Measurements from ENCODE around the gene C14orf180. TPM values are rescaled to one million over a fixed set of nuclear protein-coding genes. Genes with fewer than 3 reads are reported as not detected.
"Not testable (repeated sequence)": the region's sequence is repeated elsewhere in the genome, so short reads cannot be mapped to it uniquely, and the experiment has no call there.

C14orf180 gene
- total RNA-seq, 6 experiments from 2014 or later: not detected

GRCh38 chr14:104577426-104577825 is 2.1 kb upstream of the C14orf180 start:
- H3K4me1 Mint-ChIP-seq (ENCODE audit: low read depth): no peaks in the 10 kb centered on the region
- H3K9me3 Mint-ChIP-seq: no peaks in the 10 kb centered on the region
- peaks cover 34% of the 10 kb centered on the region for H3K27me3 Mint-ChIP-seq (ENCODE audit: insufficient read depth)
- H3K27ac Mint-ChIP-seq: no peak overlapping the region
- DNase-seq: no peak
- TF ChIP-seq CTCF (IDR thresholded peaks at IDR 0.05): no peak
- no peak overlapping the region for H3K4me3 Mint-ChIP-seq
- H3K36me3 Mint-ChIP-seq (ENCODE audit: low read depth): no peaks in the 10 kb centered on the region

GRCh38 chr14:104577847-104578301 is 1.7 kb upstream of the C14orf180 start:
- Mint-ChIP-seq H3K27ac (no peak overlapping the region), H3K27me3 (ENCODE audit: insufficient read depth) (peaks cover 32% of the 10 kb centered on the region), H3K36me3 (ENCODE audit: low read depth) (no peaks in the 10 kb centered on the region), H3K4me3 (no peak overlapping the region), H3K9me3 (no peaks in the 10 kb centered on the region), H3K4me1 (ENCODE audit: low read depth) (no peaks in the 10 kb centered on the region)
- DNase-seq: no peak
- TF ChIP-seq CTCF (IDR thresholded peaks at IDR 0.05): no peak

GRCh38 chr14:104578321-104578720 is 1.2 kb upstream of the C14orf180 start:
- TF ChIP-seq CTCF (IDR thresholded peaks at IDR 0.05): no peak

DNA sequence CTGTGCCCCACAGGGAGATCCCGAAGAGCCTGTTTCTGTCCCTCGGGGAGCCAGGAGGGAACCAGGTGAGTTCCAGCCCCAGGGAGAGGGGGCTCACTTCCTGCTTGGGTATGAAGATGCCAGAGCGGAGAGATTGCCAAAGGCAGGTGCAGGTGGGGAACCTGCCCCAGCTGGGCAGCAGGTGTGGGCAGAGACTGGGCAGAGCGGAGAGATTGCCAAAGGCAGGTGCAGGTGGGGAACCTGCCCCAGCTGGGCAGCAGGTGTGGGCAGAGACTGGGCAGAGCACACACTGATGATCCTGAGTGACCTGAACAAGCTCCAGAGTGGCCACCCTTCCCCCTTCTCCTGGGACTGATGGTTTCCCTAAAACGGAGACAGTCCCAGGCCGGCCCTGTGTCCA is 375 bp downstream of the C14orf180 start:
- H3K27me3 Mint-ChIP-seq (ENCODE audit: insufficient read depth): peaks cover 26% of the 10 kb centered on the region
- not testable (repeated sequence) for H3K27ac Mint-ChIP-seq; H3K36me3 Mint-ChIP-seq (ENCODE audit: low read depth); H3K9me3 Mint-ChIP-seq; DNase-seq; H3K4me3 Mint-ChIP-seq; H3K4me1 Mint-ChIP-seq (ENCODE audit: low read depth)

More at GRCh38 chr14:104578321-104578720, 1.2 kb upstream of the C14orf180 start:
- Mint-ChIP-seq H3K27ac (no peak overlapping the region), H3K9me3 (no peaks in the 10 kb centered on the region), H3K36me3 (ENCODE audit: low read depth) (no peaks in the 10 kb centered on the region), H3K4me3 (no peak overlapping the region), H3K4me1 (ENCODE audit: low read depth) (no peaks in the 10 kb centered on the region), H3K27me3 (ENCODE audit: insufficient read depth) (peaks cover 29% of the 10 kb centered on the region)
- no peak for DNase-seq

- Mint-ChIP-seq H3K27ac (no peak overlapping the region), H3K27me3 (ENCODE audit: insufficient read depth) (peaks cover 21% of the 10 kb centered on the region), H3K9me3 (no peaks in the 10 kb centered on the region), H3K36me3 (ENCODE audit: low read depth) (no peaks in the 10 kb centered on the region), H3K4me3 (no peak overlapping the region), H3K4me1 (ENCODE audit: low read depth) (no peaks in the 10 kb centered on the region)
- no peak for DNase-seq
- TF ChIP-seq CTCF (IDR thresholded peaks at IDR 0.05): no peak
These were observed 1.4 kb downstream of the C14orf180 start for GRCh38 chr14:104580961-104581360.

DNA sequence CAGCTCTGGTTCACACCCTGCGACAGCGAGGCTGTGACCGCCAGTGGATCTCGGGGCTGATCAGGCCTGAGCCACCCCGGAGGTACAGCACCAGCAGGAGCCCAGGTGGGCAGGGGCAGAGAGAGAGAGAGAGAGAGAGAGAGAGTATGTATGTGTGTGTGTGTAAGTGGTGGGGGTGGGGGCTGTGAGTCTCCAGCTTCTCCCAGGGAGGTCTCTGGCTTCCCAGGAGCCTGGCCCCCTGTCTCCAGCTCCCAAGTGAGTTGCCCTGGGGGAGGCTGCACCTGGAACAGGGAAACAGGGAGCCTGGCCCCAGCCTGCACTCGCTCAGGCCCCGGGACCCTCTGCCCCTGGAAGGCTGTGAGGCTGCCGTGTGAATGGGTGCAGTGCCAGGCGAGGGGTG is 2.0 kb downstream of the C14orf180 start:
- no peak overlapping the region for H3K4me3 Mint-ChIP-seq
- H3K36me3 Mint-ChIP-seq (ENCODE audit: low read depth): no peaks in the 10 kb centered on the region
- TF ChIP-seq CTCF (IDR thresholded peaks at IDR 0.05): no peak
- H3K27ac Mint-ChIP-seq: no peak overlapping the region
- H3K4me1 Mint-ChIP-seq (ENCODE audit: low read depth): no peaks in the 10 kb centered on the region
- H3K27me3 Mint-ChIP-seq (ENCODE audit: insufficient read depth): peaks cover 20% of the 10 kb centered on the region
- H3K9me3 Mint-ChIP-seq: no peaks in the 10 kb centered on the region
- DNase-seq: no peak
